C4-2B (cell line): ENCODE data around the gene RBMS3.

Source experiments
- H3K27ac ChIP-seq: fragments of 450-650 bp; 2 replicates; pipeline ENCODE4 v1.5.1; 2017
- ZFX ChIP-seq: fragments of 450-650 bp; IDR thresholded peaks from 2 replicates; pipeline ENCODE4 v1.6.1; 2017
- TF ChIP-seq, protein P1 (sequence below): fragments of 450-650 bp; conservative IDR thresholded peaks from 2 replicates; pipeline ENCODE4 v1.5.1; 2017; ENCODE audit warnings: mild to moderate bottlenecking

Gene RBMS3

DNA sequence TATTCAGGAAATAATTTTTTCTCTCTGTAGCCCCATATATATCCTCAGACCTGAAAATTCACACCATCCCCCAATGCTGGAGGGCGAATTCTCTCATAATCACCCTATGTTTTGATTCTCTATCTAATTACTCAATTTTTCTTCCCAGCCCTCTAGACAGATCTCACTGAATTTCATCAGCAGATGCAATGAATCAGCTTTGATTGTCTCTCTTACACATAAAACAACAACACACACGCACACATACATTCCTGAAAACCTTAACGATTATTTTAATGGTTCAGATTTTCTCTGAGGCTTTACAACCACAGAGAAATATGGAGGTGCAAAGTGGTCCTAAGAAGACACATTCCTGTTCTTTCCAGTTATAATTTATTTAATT lies 11.1 kb downstream of the RBMS3 start:
- TF ChIP-seq ZFX = no peak
- TF ChIP-seq, protein P1, sequence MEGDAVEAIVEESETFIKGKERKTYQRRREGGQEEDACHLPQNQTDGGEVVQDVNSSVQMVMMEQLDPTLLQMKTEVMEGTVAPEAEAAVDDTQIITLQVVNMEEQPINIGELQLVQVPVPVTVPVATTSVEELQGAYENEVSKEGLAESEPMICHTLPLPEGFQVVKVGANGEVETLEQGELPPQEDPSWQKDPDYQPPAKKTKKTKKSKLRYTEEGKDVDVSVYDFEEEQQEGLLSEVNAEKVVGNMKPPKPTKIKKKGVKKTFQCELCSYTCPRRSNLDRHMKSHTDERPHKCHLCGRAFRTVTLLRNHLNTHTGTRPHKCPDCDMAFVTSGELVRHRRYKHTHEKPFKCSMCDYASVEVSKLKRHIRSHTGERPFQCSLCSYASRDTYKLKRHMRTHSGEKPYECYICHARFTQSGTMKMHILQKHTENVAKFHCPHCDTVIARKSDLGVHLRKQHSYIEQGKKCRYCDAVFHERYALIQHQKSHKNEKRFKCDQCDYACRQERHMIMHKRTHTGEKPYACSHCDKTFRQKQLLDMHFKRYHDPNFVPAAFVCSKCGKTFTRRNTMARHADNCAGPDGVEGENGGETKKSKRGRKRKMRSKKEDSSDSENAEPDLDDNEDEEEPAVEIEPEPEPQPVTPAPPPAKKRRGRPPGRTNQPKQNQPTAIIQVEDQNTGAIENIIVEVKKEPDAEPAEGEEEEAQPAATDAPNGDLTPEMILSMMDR = no peak
- no peak overlapping the region for H3K27ac ChIP-seq

- H3K27ac ChIP-seq = no peak overlapping the region
- TF ChIP-seq, protein P1 = no peak
- TF ChIP-seq ZFX = no peak
Measured at GRCh38 chr3:29293421-29293820, 12.6 kb downstream of the RBMS3 start.

DNA sequence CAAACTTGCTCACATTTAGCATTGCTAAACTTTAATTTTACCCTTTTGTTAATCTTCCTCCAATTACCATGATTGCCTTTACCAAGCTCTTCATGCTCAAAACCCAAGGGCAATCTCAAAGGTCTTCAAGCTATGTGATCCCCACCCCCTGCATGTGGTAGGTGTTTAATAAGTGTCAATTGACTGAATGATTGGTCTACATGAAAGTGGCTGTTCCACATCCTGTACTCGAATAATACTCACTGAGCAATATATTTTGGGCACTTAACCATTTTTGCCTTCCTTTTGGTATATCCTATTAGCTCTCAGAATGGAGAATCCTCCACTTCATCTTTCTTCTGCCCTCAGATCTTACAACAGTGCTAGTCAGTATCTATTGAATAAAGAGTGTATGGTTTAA lies 17.1 kb downstream of the RBMS3 start:
- no peak overlapping the region for H3K27ac ChIP-seq
- no peak for TF ChIP-seq ZFX
- TF ChIP-seq, protein P1 = no peak

- TF ChIP-seq ZFX = no peak
- TF ChIP-seq, protein P1 = no peak
Measured at GRCh38 chr3:29301332-29302019, 20.6 kb downstream of the RBMS3 start.

GRCh38 chr3:29302619-29303018 lies 21.7 kb downstream of the RBMS3 start:
- H3K27ac ChIP-seq = no peak overlapping the region

More at GRCh38 chr3:29301332-29302019, 20.6 kb downstream of the RBMS3 start:
- H3K27ac ChIP-seq = no peak overlapping the region

GRCh38 chr3:29307295-29307694 lies 26.4 kb downstream of the RBMS3 start:
- no peak overlapping the region for H3K27ac ChIP-seq
- TF ChIP-seq ZFX = no peak
- TF ChIP-seq, protein P1 = no peak

More at GRCh38 chr3:29302619-29303018, 21.7 kb downstream of the RBMS3 start:
- no peak for TF ChIP-seq ZFX
- TF ChIP-seq, protein P1 = no peak

DNA sequence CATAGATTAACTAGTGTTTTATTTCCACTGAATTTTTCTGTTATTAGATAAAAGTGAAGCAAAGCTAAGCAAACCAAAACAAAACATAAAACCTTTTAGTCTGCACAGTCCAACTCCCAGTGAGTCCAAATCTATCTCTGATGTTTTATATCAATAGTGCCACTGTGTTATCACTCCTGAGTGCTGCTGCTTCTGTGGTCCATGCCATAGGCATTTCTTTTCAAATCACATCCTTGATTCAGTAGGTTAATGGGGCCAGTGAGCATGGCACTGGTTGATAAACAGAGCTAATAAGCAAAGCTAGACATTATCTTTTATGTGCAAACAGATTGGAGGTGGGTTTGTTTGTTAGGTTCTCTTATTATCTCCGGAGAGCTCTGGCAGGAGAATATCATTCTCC lies 30.0 kb downstream of the RBMS3 start:
- H3K27ac ChIP-seq = no peak overlapping the region

More for the DNA sequence above, 30.0 kb downstream of the RBMS3 start:
- TF ChIP-seq, protein P1 = no peak
- TF ChIP-seq ZFX = no peak
